ENCODE data around the gene KCTD15.

- TF ChIP-seq CTCF (conservative IDR thresholded peaks at IDR 0.05; ENCODE audit: low read depth, low read length) (no peak), EZH2 (IDR thresholded peaks at IDR 0.05; ENCODE audit: borderline replicate concordance, low read depth, low read length, poor library complexity, severe bottlenecking) (no peak)
Observed at GRCh38 chr19:33841685-33842084, 45.0 kb downstream of the KCTD15 start.
